H9 (cell line): ENCODE measurements around the gene ARF1. TPM values are rescaled to one million over a fixed set of nuclear protein-coding genes. Genes with fewer than 3 reads are reported as not detected.

Source experiments
- DNase-seq: peaks from one replicate; pipeline ENCODE4 v3.0.0-alpha.2; 2017
- H2AFZ ChIP-seq: one replicate; pipeline ENCODE4 v1.6.1; 2013; ENCODE audit warnings: mild to moderate bottlenecking, low read length, control low read depth, moderate library complexity
- H2AK5ac ChIP-seq: 2 replicates; pipeline ENCODE4 v1.6.1; 2013; ENCODE audit warnings: low read length, control low read depth, mixed read lengths; ENCODE audit not compliant: insufficient read length
- H2BK120ac ChIP-seq: one replicate; pipeline ENCODE4 v1.6.1; 2013; ENCODE audit warnings: low read depth, mild to moderate bottlenecking, low read length, control low read depth, inconsistent platforms; ENCODE audit not compliant: poor library complexity, severe bottlenecking
- H2BK12ac ChIP-seq: 2 replicates; pipeline ENCODE4 v1.6.1; 2013; ENCODE audit warnings: low read length, control low read depth, mixed read lengths, low read depth; ENCODE audit not compliant: insufficient read length
- H2BK15ac ChIP-seq: 2 replicates; pipeline ENCODE4 v1.6.1; 2013; ENCODE audit warnings: low read depth, low read length, control low read depth
- H2BK20ac ChIP-seq: one replicate; pipeline ENCODE4 v1.6.1; 2013; ENCODE audit warnings: low read depth, mild to moderate bottlenecking, low read length, control low read depth, inconsistent platforms; ENCODE audit not compliant: poor library complexity, severe bottlenecking
- H2BK5ac ChIP-seq: 2 replicates; pipeline ENCODE4 v1.6.1; 2013; ENCODE audit warnings: low read length, control low read depth, mixed read lengths; ENCODE audit not compliant: insufficient read length
- H3K14ac ChIP-seq: 2 replicates; pipeline ENCODE4 v1.6.1; 2013; ENCODE audit warnings: low read length, control low read depth; ENCODE audit not compliant: insufficient read depth
- H3K18ac ChIP-seq: 2 replicates; pipeline ENCODE4 v1.6.1; 2013; ENCODE audit warnings: low read depth, mild to moderate bottlenecking, mixed read lengths, low read length, control low read depth; ENCODE audit not compliant: insufficient read length
- H3K23ac ChIP-seq: 2 replicates; pipeline ENCODE4 v1.6.1; 2013; ENCODE audit warnings: low read length, control low read depth, mixed read lengths, low read depth; ENCODE audit not compliant: insufficient read length
- H3K23me2 ChIP-seq: 2 replicates; pipeline ENCODE4 v1.6.1; 2013; ENCODE audit warnings: low read depth, mild to moderate bottlenecking, mixed read lengths, low read length, control low read depth; ENCODE audit not compliant: insufficient read length, poor library complexity, severe bottlenecking
- H3K27ac ChIP-seq: 2 replicates; pipeline ENCODE4 v1.5.1; 2013; ENCODE audit warnings: low read length, control low read depth, mixed read lengths, low read depth; ENCODE audit not compliant: insufficient read length
- H3K27me3 ChIP-seq: 2 replicates; pipeline ENCODE4 v1.6.1; 2013; ENCODE audit warnings: low read length, control low read depth, inconsistent platforms; ENCODE audit not compliant: insufficient read depth
- H3K4ac ChIP-seq: 2 replicates; pipeline ENCODE4 v1.6.1; 2013; ENCODE audit warnings: low read depth, mild to moderate bottlenecking, control low read depth, inconsistent platforms, low read length, moderate library complexity
- H3K4me1 ChIP-seq: 2 replicates; pipeline ENCODE4 v1.6.1; 2013; ENCODE audit warnings: low read length, control low read depth, inconsistent platforms; ENCODE audit not compliant: insufficient read depth
- H3K4me2 ChIP-seq: 2 replicates; pipeline ENCODE4 v1.6.1; 2013; ENCODE audit warnings: low read length, control low read depth, mixed read lengths; ENCODE audit not compliant: insufficient read length, insufficient read depth
- H3K56ac ChIP-seq: 2 replicates; pipeline ENCODE4 v1.6.1; 2013; ENCODE audit warnings: low read depth, mild to moderate bottlenecking, mixed read lengths, low read length, control low read depth; ENCODE audit not compliant: insufficient read length
- H3K79me1 ChIP-seq: 2 replicates; pipeline ENCODE4 v1.6.1; 2013; ENCODE audit warnings: low read depth, mild to moderate bottlenecking, moderate library complexity, low read length, control low read depth, inconsistent platforms; ENCODE audit not compliant: insufficient read depth, poor library complexity, severe bottlenecking
- H3K79me2 ChIP-seq: 2 replicates; pipeline ENCODE4 v1.6.1; 2013; ENCODE audit warnings: low read length, control low read depth, inconsistent platforms; ENCODE audit not compliant: insufficient read depth
- H3K9ac ChIP-seq: 2 replicates; pipeline ENCODE4 v1.6.1; 2013; ENCODE audit warnings: low read length, control low read depth, mixed read lengths; ENCODE audit not compliant: insufficient read length; ENCODE audit errors: extremely low read depth
- H3K9me3 ChIP-seq: one replicate; pipeline ENCODE4 v1.6.1; 2013; ENCODE audit warnings: low read depth, low read length, inconsistent platforms; ENCODE audit not compliant: control insufficient read depth
- H3T11ph ChIP-seq: one replicate; pipeline ENCODE4 v1.6.1; 2013; ENCODE audit warnings: mild to moderate bottlenecking, low read length, control low read depth, inconsistent platforms
- H4K20me1 ChIP-seq: one replicate; pipeline ENCODE4 v1.6.1; 2013; ENCODE audit not compliant: control insufficient read depth, insufficient read length, insufficient read depth
- H4K5ac ChIP-seq: 2 replicates; pipeline ENCODE4 v1.6.1; 2013; ENCODE audit warnings: low read depth, mild to moderate bottlenecking, mixed read lengths, low read length, control low read depth; ENCODE audit not compliant: insufficient read length
- H4K8ac ChIP-seq: replicated peaks from 2 replicates; pipeline ENCODE4 v1.6.1; 2013; ENCODE audit warnings: low read length, control low read depth, mixed read lengths, low read depth; ENCODE audit not compliant: insufficient read length
- H4K91ac ChIP-seq: 2 replicates; pipeline ENCODE4 v1.6.1; 2013; ENCODE audit warnings: low read depth, mild to moderate bottlenecking, moderate library complexity, mixed read lengths, low read length, control low read depth; ENCODE audit not compliant: insufficient read length
- H3K27ac Mint-ChIP-seq, 3 experiments: 2 replicates in 2 of 3; 3 replicates in 1 of 3; pipeline ENCODE4 v1.8.0; 2020 to 2021; ENCODE audit warnings: mixed read lengths in 3 of 3, mild to moderate bottlenecking in 1 of 3, moderate library complexity in 1 of 3
- H3K27me3 Mint-ChIP-seq: 2 replicates; pipeline ENCODE4 v1.8.0; 2021; ENCODE audit warnings: low read depth, mild to moderate bottlenecking, moderate library complexity, mixed read lengths
- H3K36me3 Mint-ChIP-seq, 3 experiments: 2 replicates in 2 of 3; 3 replicates in 1 of 3; pipeline ENCODE4 v1.8.0; 2020 to 2021; ENCODE audit warnings: low read depth in 3 of 3, mixed read lengths in 3 of 3; ENCODE audit not compliant: insufficient read depth in 1 of 3
- H3K4me1 Mint-ChIP-seq, 2 experiments: 2 replicates each; pipeline ENCODE4 v1.8.0; 2020; ENCODE audit warnings: mixed read lengths in 2 of 2
- H3K4me3 Mint-ChIP-seq, 2 experiments: 2 replicates in 1 of 2; 3 replicates in 1 of 2; pipeline ENCODE4 v1.8.0; 2020 to 2021; ENCODE audit warnings: mild to moderate bottlenecking in 2 of 2, mixed read lengths in 2 of 2, moderate library complexity in 1 of 2
- H3K9me3 Mint-ChIP-seq, 2 experiments: 2 replicates in 1 of 2; 3 replicates in 1 of 2; pipeline ENCODE4 v1.8.0; 2020; ENCODE audit warnings: mild to moderate bottlenecking in 2 of 2, mixed read lengths in 2 of 2, moderate library complexity in 1 of 2
- CTCF ChIP-seq: fragments of 200-600 bp; sonication (generic); conservative IDR thresholded peaks from 3 replicates; pipeline ENCODE4 v1.8.0; 2021; ENCODE audit warnings: antibody characterized with exemption, mild to moderate bottlenecking
- WGBS: extraction: QIAGEN DNeasy Blood & Tissue Kit; methylation state at CpG from one replicate; pipeline ENCODE4 v1.1.7; 2013; ENCODE audit warnings: missing lambda C conversion rate, low lambda C conversion rate, mixed read lengths; ENCODE audit not compliant: insufficient read length; ENCODE audit errors: extremely low coverage; 5-methylcytosine and 5-hydroxymethylcytosine counted together
- total RNA-seq: library from RNA; stranded (reverse); gene quantifications from 2 replicates; pipeline ENCODE4 v1.2.1, GENCODE V29; 2021

Gene ARF1
- total RNA-seq, 1 experiment from 2014 or later: 258 TPM

- Histone ChIP-seq H3K27me3 (peaks cover 30% of the 10 kb centered on the region; the same call in 1 of the 2 replicates), H2BK5ac (no peak overlapping the region), H3K9me3 (no peaks in the 10 kb centered on the region), H2BK20ac (no peak overlapping the region), H3K79me1 (no peaks in the 10 kb centered on the region), H3K27ac (no peak overlapping the region), H4K20me1 (no peaks in the 10 kb centered on the region), H2BK15ac (no peak overlapping the region), H2AFZ (no peak overlapping the region), H3K23me2 (peaks cover 5% of the 10 kb centered on the region), H3K4me1 (no peaks in the 10 kb centered on the region), H3K4me2 (no peak overlapping the region), H3K23ac (no peak overlapping the region), H4K8ac (no peak overlapping the region), H4K91ac (no peak overlapping the region), H3K14ac (no peak overlapping the region), H3K9ac (no peak overlapping the region), H3K4ac (no peak overlapping the region), H2AK5ac (no peak overlapping the region), H3K56ac (no peak overlapping the region), H2BK120ac (no peak overlapping the region), H2BK12ac (no peak overlapping the region), H3K79me2 (no peaks in the 10 kb centered on the region), H4K5ac (no peak overlapping the region), H3K18ac (no peak overlapping the region), H3T11ph (no peak overlapping the region)
- no peaks in the 10 kb centered on the region for H3K9me3 Mint-ChIP-seq
- H3K27ac Mint-ChIP-seq: no peak overlapping the region
- no peak for TF ChIP-seq CTCF
- no peak overlapping the region for H3K4me3 Mint-ChIP-seq
- H3K36me3 Mint-ChIP-seq: no peaks in the 10 kb centered on the region
- no CpG with 5 or more reads among the region's 8 CpGs for WGBS
- peak; percentile 13 for DNase-seq
- peaks cover 38% of the 10 kb centered on the region for H3K27me3 Mint-ChIP-seq
- H3K4me1 Mint-ChIP-seq: peaks cover 2 to 12% of the 10 kb centered on the region in 2 experiments; a peak in 3 of 4 replicates
Measured at GRCh38 chr1:228039006-228039903, 43.3 kb upstream of the ARF1 start.
